OCI-LY1 (cell line): ENCODE data around the gene LMBRD2.

Experiments used
- H2AFZ ChIP-seq: fragments of 200-600 bp; sonication (generic), shearing (Covaris generic); 2 replicates; pipeline ENCODE4 v1.6.0; 2014; ENCODE audit warnings: antibody characterized with exemption, mild to moderate bottlenecking, low read length
- H3F3A ChIP-seq: fragments of 200-600 bp; sonication (generic), shearing (Covaris generic); 2 replicates; pipeline ENCODE4 v1.6.0; 2014; ENCODE audit warnings: mild to moderate bottlenecking, antibody characterized with exemption, low read length, moderate library complexity; ENCODE audit not compliant: insufficient read depth
- H3K27ac ChIP-seq: fragments of 200-600 bp; sonication (generic); 2 replicates; pipeline ENCODE4 v1.5.1; 2014; ENCODE audit warnings: low read length, mixed run types, mild to moderate bottlenecking, low read depth; ENCODE audit not compliant: poor library complexity, severe bottlenecking
- H3K27me3 ChIP-seq: fragments of 200-600 bp; sonication (generic); 2 replicates; pipeline ENCODE4 v1.6.0; 2014; ENCODE audit warnings: antibody characterized with exemption, mild to moderate bottlenecking, low read length, moderate library complexity; ENCODE audit not compliant: insufficient read depth
- H3K36me3 ChIP-seq: fragments of 200-600 bp; sonication (generic); 2 replicates; pipeline ENCODE4 v1.6.1; 2014; ENCODE audit warnings: mild to moderate bottlenecking, antibody characterized with exemption, low read length, moderate library complexity, mixed read lengths; ENCODE audit not compliant: insufficient read depth
- H3K4me1 ChIP-seq: fragments of 200-600 bp; sonication (generic); 2 replicates; pipeline ENCODE4 v1.5.1; 2014; ENCODE audit warnings: mild to moderate bottlenecking, low read length, moderate library complexity; ENCODE audit not compliant: insufficient read depth, severe bottlenecking
- H3K4me2 ChIP-seq: fragments of 200-600 bp; sonication (generic), shearing (Covaris generic); 2 replicates; pipeline ENCODE4 v1.6.1; 2014; ENCODE audit warnings: low read length
- H3K4me3 ChIP-seq: fragments of 200-600 bp; sonication (generic); 2 replicates; pipeline ENCODE4 v1.5.1; 2014; ENCODE audit warnings: low read length, low read depth, mild to moderate bottlenecking, mixed read lengths; ENCODE audit not compliant: poor library complexity, severe bottlenecking
- H3K79me2 ChIP-seq: fragments of 200-600 bp; shearing (Covaris generic); 2 replicates; pipeline ENCODE4 v1.6.1; 2016; ENCODE audit warnings: mixed run types, low read length, mixed read lengths; ENCODE audit not compliant: insufficient read depth
- H3K9ac ChIP-seq: fragments of 200-600 bp; sonication (generic), shearing (Covaris generic); 2 replicates; pipeline ENCODE4 v1.6.1; 2014; ENCODE audit warnings: mild to moderate bottlenecking, low read length, mixed read lengths
- H3K9me2 ChIP-seq: fragments of 200-600 bp; sonication (generic), shearing (Covaris generic); 2 replicates; pipeline ENCODE4 v1.6.1; 2014; ENCODE audit warnings: low read depth, mild to moderate bottlenecking, low read length, mixed read lengths
- H3K9me3 ChIP-seq: fragments of 200-600 bp; shearing (Covaris generic); 2 replicates; pipeline ENCODE4 v1.6.1; 2014; ENCODE audit warnings: low read length, mixed read lengths
- H4K20me1 ChIP-seq: fragments of 200-600 bp; sonication (generic), shearing (Covaris generic); 2 replicates; pipeline ENCODE4 v1.6.0; 2016; ENCODE audit warnings: mild to moderate bottlenecking, low read length; ENCODE audit not compliant: insufficient read depth
- CTCF ChIP-seq: fragments of 200-600 bp; sonication (generic), shearing (Covaris generic); IDR thresholded peaks from 2 replicates; pipeline ENCODE4 v1.5.1; 2017; ENCODE audit warnings: mild to moderate bottlenecking, antibody characterized with exemption, low read length, moderate library complexity, mixed read lengths
- EZH2 ChIP-seq: fragments of 200-600 bp; sonication (generic), shearing (Covaris generic); IDR thresholded peaks from 2 replicates; pipeline ENCODE4 v1.8.0; 2017; ENCODE audit warnings: borderline replicate concordance, mixed run types, mild to moderate bottlenecking, antibody characterized with exemption, low read length, moderate library complexity, mixed read lengths

Gene LMBRD2

GRCh38 chr5:36174119-36174518 lies 22.4 kb upstream of the LMBRD2 start:
- Histone ChIP-seq H3K79me2 (no peaks in the 10 kb centered on the region), H3K9ac (no peak overlapping the region), H3K4me1 (no peaks in the 10 kb centered on the region), H3K4me3 (no peak overlapping the region), H3K36me3 (peaks cover 95% of the 10 kb centered on the region), H3K4me2 (no peak overlapping the region), H2AFZ (no peak overlapping the region), H3K9me2 (no peaks in the 10 kb centered on the region), H4K20me1 (no peaks in the 10 kb centered on the region), H3K27ac (no peak overlapping the region), H3K27me3 (no peaks in the 10 kb centered on the region), H3K9me3 (no peaks in the 10 kb centered on the region), H3F3A (no peaks in the 10 kb centered on the region)
- TF ChIP-seq CTCF (no peak), EZH2 (no peak)

GRCh38 chr5:36173426-36173825 lies 21.7 kb upstream of the LMBRD2 start:
- no peak overlapping the region for H2AFZ ChIP-seq

GRCh38 chr5:36172599-36172998 lies 20.9 kb upstream of the LMBRD2 start:
- Histone ChIP-seq H3K4me1 (no peaks in the 10 kb centered on the region), H3K9ac (no peak overlapping the region), H3K9me2 (no peaks in the 10 kb centered on the region), H4K20me1 (no peaks in the 10 kb centered on the region), H3K27me3 (no peaks in the 10 kb centered on the region), H2AFZ (no peak overlapping the region), H3K79me2 (no peaks in the 10 kb centered on the region), H3K36me3 (peaks cover 95% of the 10 kb centered on the region), H3F3A (no peaks in the 10 kb centered on the region), H3K4me3 (no peak overlapping the region), H3K27ac (no peak overlapping the region), H3K9me3 (no peaks in the 10 kb centered on the region), H3K4me2 (no peak overlapping the region)
- TF ChIP-seq CTCF (no peak), EZH2 (no peak)

More at GRCh38 chr5:36173426-36173825, 21.7 kb upstream of the LMBRD2 start:
- Histone ChIP-seq H3K4me2 (no peak overlapping the region), H3K4me1 (no peaks in the 10 kb centered on the region), H3K79me2 (no peaks in the 10 kb centered on the region), H3K27ac (no peak overlapping the region), H4K20me1 (no peaks in the 10 kb centered on the region), H3F3A (no peaks in the 10 kb centered on the region), H3K9ac (no peak overlapping the region), H3K27me3 (no peaks in the 10 kb centered on the region), H3K36me3 (peaks cover 95% of the 10 kb centered on the region), H3K9me2 (no peaks in the 10 kb centered on the region), H3K9me3 (no peaks in the 10 kb centered on the region), H3K4me3 (no peak overlapping the region)
- TF ChIP-seq EZH2 (no peak), CTCF (no peak)
